ENCODE data around the gene TYR. TPM values are rescaled to one million over a fixed set of nuclear protein-coding genes. Genes with fewer than 3 reads are reported as not detected.
"Not testable (repeated sequence)": the region's sequence is repeated elsewhere in the genome, so short reads cannot be mapped to it uniquely, and the experiment has no call there.

The TYR gene
- total and polyA plus RNA-seq, 3 experiments from 2014 or later: not detected

DNA sequence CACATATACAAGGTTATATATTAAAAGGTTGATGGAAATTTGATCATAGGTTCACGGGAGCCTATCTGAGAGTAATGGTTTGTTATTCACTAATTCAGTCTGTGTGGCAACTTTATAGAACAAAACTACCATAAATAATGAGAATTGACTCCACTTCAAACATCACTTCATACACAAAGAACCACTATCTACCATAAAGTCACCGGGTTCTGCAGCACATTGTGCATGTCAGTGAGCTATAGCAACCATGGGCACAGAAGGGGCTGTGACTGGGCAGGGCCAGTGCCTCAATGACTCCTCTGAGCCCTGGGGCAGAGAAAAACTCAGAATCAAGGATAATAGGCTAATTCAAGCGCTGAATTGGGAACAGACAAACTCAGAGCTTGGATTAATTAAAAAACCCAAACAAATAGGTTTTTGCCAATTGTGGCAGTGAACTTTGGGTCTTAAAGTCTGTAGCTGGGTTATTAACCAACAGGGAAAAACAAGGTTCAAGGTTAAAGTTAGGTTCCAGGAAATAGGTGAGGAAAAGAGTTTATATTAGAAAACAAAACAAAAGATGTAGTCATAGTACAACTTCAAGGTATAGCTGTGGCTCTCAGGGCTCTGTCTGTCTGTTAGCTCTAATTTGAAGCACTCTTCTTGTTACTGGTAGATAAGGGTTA lies 131.8 kb downstream of the TYR start:
- H3K4me3 Mint-ChIP-seq; DNase-seq; H3K27me3 Mint-ChIP-seq; POLR2A ChIA-PET; H3K27ac ChIP-seq (ENCODE audit: low read depth, low read length); H3K27ac Mint-ChIP-seq; H3K27me3 ChIP-seq (ENCODE audit: insufficient read depth, low read length, poor library complexity, severe bottlenecking); H3K4me1 Mint-ChIP-seq; H3K36me3 ChIP-seq (ENCODE audit: insufficient read depth, low read length); H3K9me3 ChIP-seq (ENCODE audit: low read length); CTCF ChIA-PET; H3K36me3 Mint-ChIP-seq; H3K4me3 ChIP-seq (ENCODE audit: low read length); H3K4me1 ChIP-seq (ENCODE audit: insufficient read depth, low read length): not testable (repeated sequence)
- H3K9me3 Mint-ChIP-seq: peaks cover 0 to 24% (median 4%) of the 10 kb centered on the region in 5 donors

DNA sequence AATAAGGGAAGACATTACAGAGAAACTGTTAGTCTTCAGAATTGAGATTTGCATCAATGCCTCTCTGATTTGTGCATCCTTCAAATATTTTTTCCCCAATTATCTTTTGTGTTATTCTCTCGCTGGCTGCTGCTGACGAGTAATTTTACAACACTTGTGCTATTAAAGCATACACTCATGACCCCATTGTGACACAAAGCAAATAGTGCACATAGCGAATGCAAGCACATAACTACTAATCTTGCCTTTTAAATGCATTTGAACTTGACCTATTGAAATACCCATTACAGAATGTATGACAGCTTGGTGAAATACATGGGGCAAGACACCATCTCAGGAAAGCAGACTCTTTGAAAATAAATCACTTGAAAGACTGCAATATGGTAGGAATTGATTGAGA lies 132.9 kb downstream of the TYR start:
- POLR2A ChIA-PET; H3K4me1 Mint-ChIP-seq; H3K4me3 ChIP-seq (ENCODE audit: low read length); H3K27ac ChIP-seq (ENCODE audit: low read depth, low read length); DNase-seq; H3K36me3 ChIP-seq (ENCODE audit: insufficient read depth, low read length); H3K9me3 ChIP-seq (ENCODE audit: low read length); H3K27me3 Mint-ChIP-seq; CTCF ChIA-PET; H3K36me3 Mint-ChIP-seq; H3K4me1 ChIP-seq (ENCODE audit: insufficient read depth, low read length); H3K4me3 Mint-ChIP-seq; H3K27me3 ChIP-seq (ENCODE audit: insufficient read depth, low read length, poor library complexity, severe bottlenecking); H3K27ac Mint-ChIP-seq: not testable (repeated sequence)
- H3K9me3 Mint-ChIP-seq: peaks cover 0 to 12% (median 4%) of the 10 kb centered on the region in 5 donors

DNA sequence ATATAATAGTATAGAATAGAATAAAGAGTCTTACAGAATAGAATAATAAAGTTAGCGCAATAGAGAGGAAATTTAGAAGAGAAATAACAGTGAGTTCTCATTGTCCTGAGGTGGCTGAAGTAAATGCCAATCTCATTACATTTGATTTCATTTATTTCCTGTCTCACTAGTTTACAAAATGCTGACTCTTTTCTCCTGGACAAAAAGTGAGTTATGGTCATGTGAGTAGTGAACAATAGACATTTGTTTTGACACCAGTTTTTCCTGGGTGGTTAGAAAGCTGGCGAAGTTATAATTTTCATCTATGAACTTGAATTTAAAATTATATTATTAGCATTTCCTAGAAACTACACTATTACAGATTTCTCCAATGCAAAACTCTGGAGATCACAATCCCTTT lies 143.7 kb downstream of the TYR start:
- H3K27ac ChIP-seq (ENCODE audit: low read depth, low read length): no peak overlapping the region
- no peaks in the 10 kb centered on the region for H3K36me3 ChIP-seq (ENCODE audit: insufficient read depth, low read length)
- H3K4me3 Mint-ChIP-seq: no peak overlapping the region
- no peak overlapping the region for H3K4me3 ChIP-seq (ENCODE audit: low read length)
- no peaks in the 10 kb centered on the region for H3K27me3 ChIP-seq (ENCODE audit: insufficient read depth, low read length, poor library complexity, severe bottlenecking)
- H3K27ac Mint-ChIP-seq: no peak overlapping the region
- H3K36me3 Mint-ChIP-seq: no peaks in the 10 kb centered on the region
- no peaks in the 10 kb centered on the region for H3K4me1 Mint-ChIP-seq
- no peaks in the 10 kb centered on the region for H3K27me3 Mint-ChIP-seq
- CTCF ChIA-PET: no interaction called here
- peaks cover 4 to 14% (median 5%) of the 10 kb centered on the region in 5 donors for H3K9me3 Mint-ChIP-seq
- DNase-seq: no peak
- no peaks in the 10 kb centered on the region for H3K9me3 ChIP-seq (ENCODE audit: low read length)
- H3K4me1 ChIP-seq (ENCODE audit: insufficient read depth, low read length): no peaks in the 10 kb centered on the region
- POLR2A ChIA-PET: no interaction called here

DNA sequence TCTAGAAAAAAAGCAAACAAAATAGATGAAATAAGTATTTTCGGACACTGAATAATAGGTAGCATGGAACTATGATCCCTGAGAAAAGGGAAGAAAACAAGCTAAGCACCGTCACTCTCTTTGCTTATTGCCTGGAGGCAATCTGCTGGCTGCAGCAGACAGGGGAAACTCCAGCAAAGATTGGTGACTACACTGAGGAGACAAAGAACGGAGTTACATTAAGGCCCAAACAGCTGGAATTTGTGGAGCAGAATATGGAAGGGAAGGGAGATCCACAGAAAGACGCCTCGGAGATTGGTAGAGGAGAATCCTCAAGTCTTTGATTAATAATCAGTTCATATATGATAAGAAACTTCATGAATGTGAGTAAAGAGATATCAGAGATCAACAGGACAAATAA lies 150.2 kb downstream of the TYR start:
- no peaks in the 10 kb centered on the region for H3K36me3 Mint-ChIP-seq
- no peaks in the 10 kb centered on the region for H3K27me3 Mint-ChIP-seq
- POLR2A ChIA-PET: no interaction called here

DNA sequence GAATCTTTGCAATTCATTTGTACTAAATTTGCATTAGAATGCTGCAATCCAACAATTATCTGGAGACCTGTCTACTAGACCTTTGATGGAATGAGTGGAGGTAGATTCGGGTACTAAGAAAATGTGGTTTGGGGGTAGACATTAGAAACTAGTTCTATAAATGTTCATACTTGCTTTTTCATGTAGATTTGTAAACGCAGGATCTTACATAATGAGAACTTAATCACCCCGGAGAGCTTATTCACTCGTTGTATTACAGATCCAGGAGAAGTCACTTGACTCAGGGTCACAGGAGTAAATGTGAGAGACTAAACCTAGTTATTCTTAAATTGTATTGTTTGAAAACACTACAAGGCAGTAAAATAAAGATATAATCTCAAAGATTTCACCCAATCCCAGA lies 154.3 kb downstream of the TYR start:
- CTCF ChIA-PET; H3K9me3 ChIP-seq (ENCODE audit: low read length); H3K36me3 ChIP-seq (ENCODE audit: insufficient read depth, low read length); H3K27me3 Mint-ChIP-seq; H3K4me1 ChIP-seq (ENCODE audit: insufficient read depth, low read length); H3K27ac Mint-ChIP-seq; H3K9me3 Mint-ChIP-seq; H3K27me3 ChIP-seq (ENCODE audit: insufficient read depth, low read length, poor library complexity, severe bottlenecking); H3K36me3 Mint-ChIP-seq; DNase-seq; H3K4me3 ChIP-seq (ENCODE audit: low read length); H3K4me1 Mint-ChIP-seq; POLR2A ChIA-PET; H3K27ac ChIP-seq (ENCODE audit: low read depth, low read length); H3K4me3 Mint-ChIP-seq: not testable (repeated sequence)

More for the DNA sequence above, 150.2 kb downstream of the TYR start:
- Mint-ChIP-seq H3K27ac (no peak overlapping the region), H3K4me1 (no peaks in the 10 kb centered on the region), H3K4me3 (no peak overlapping the region), H3K9me3 (peaks cover 0 to 9% (median 0%) of the 10 kb centered on the region in 5 donors)
- H3K27me3 ChIP-seq (ENCODE audit: insufficient read depth, low read length, poor library complexity, severe bottlenecking): no peaks in the 10 kb centered on the region
- CTCF ChIA-PET: no interaction called here
- H3K27ac ChIP-seq (ENCODE audit: low read depth, low read length): no peak overlapping the region
- H3K36me3 ChIP-seq (ENCODE audit: insufficient read depth, low read length): no peaks in the 10 kb centered on the region
- no peaks in the 10 kb centered on the region for H3K9me3 ChIP-seq (ENCODE audit: low read length)
- DNase-seq: no peak
- H3K4me1 ChIP-seq (ENCODE audit: insufficient read depth, low read length): no peaks in the 10 kb centered on the region
- no peak overlapping the region for H3K4me3 ChIP-seq (ENCODE audit: low read length)

DNA sequence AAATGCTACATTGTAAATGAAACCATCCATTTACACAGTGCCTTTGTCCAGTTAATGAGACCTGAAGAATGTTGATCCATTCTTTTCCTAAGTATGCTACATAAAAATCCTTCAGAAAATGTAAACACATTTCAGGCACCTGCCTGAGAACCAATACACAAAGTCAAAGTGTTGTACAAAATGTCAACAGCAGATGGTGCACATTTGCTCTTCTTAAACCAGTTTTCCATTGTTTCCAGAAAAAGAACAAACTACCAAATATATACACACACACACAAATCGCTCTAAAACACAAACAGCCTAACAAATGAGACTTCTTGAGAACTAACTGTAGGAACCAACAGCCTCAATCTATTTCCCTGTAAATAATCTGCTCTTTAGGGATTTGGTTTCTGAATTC lies 156.0 kb downstream of the TYR start:
- H3K36me3 ChIP-seq (ENCODE audit: insufficient read depth, low read length); H3K36me3 Mint-ChIP-seq; H3K9me3 Mint-ChIP-seq: not testable (repeated sequence)

DNA sequence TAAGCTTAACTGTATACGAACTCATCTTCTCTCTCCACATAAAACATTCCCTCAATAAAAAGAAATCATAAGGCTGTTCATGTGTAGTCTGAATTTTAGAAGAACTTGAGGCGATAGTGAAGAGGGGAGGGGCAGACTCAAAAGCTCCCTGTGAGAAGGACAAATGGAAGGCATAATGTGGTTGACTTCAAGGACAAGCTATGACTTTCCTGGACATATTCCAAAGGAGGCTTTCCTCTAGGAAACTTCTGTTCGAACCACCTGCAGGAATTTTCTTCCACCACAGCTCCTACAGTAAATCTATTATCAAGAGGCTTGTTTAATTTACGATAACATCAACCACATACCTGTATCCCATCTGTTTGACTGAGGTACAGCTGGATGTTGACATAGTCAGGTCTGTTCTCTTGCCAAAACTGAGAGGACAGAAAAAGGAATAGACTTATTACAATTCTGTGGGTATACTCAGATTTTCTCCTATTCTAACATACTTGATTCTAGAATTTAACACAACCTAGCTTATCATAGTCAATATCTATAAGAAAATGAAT lies 159.5 kb downstream of the TYR start:
- H3K27ac Mint-ChIP-seq; H3K27me3 Mint-ChIP-seq; H3K4me1 ChIP-seq (ENCODE audit: insufficient read depth, low read length); H3K4me3 ChIP-seq (ENCODE audit: low read length); H3K27me3 ChIP-seq (ENCODE audit: insufficient read depth, low read length, poor library complexity, severe bottlenecking); POLR2A ChIA-PET; H3K36me3 ChIP-seq (ENCODE audit: insufficient read depth, low read length); DNase-seq; H3K9me3 ChIP-seq (ENCODE audit: low read length); H3K4me3 Mint-ChIP-seq; H3K9me3 Mint-ChIP-seq; H3K36me3 Mint-ChIP-seq; H3K27ac ChIP-seq (ENCODE audit: low read depth, low read length); CTCF ChIA-PET; H3K4me1 Mint-ChIP-seq: not testable (repeated sequence)

More for the DNA sequence above, 156.0 kb downstream of the TYR start:
- H3K4me1 ChIP-seq (ENCODE audit: insufficient read depth, low read length); DNase-seq; POLR2A ChIA-PET; H3K9me3 ChIP-seq (ENCODE audit: low read length); CTCF ChIA-PET; H3K4me3 Mint-ChIP-seq; H3K4me3 ChIP-seq (ENCODE audit: low read length); H3K27me3 Mint-ChIP-seq; H3K27ac Mint-ChIP-seq; H3K27ac ChIP-seq (ENCODE audit: low read depth, low read length); H3K4me1 Mint-ChIP-seq; H3K27me3 ChIP-seq (ENCODE audit: insufficient read depth, low read length, poor library complexity, severe bottlenecking): not testable (repeated sequence)

DNA sequence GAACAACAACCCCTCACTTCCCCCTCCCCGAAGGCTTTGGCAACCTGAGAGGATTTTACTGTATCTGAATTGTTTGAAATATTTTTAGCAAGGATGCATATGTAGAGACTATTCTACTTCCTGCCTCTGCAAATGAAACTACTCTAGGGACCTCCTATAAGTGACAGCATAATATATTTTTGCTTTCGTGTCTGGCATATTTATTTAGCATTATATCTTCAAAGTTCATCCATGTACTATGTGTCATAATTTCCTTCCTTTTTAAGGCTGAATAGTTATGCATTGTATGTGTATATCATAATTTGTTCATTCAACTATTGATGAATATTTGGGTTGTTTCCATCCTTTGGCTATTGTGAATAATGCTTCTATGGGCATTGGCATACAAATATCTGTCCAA lies 160.4 kb downstream of the TYR start:
- H3K36me3 Mint-ChIP-seq; H3K27ac ChIP-seq (ENCODE audit: low read depth, low read length); H3K27me3 Mint-ChIP-seq; DNase-seq; CTCF ChIA-PET; H3K9me3 ChIP-seq (ENCODE audit: low read length); H3K9me3 Mint-ChIP-seq; H3K4me1 ChIP-seq (ENCODE audit: insufficient read depth, low read length); H3K27ac Mint-ChIP-seq; H3K27me3 ChIP-seq (ENCODE audit: insufficient read depth, low read length, poor library complexity, severe bottlenecking); H3K4me3 ChIP-seq (ENCODE audit: low read length); H3K4me1 Mint-ChIP-seq; H3K36me3 ChIP-seq (ENCODE audit: insufficient read depth, low read length); POLR2A ChIA-PET; H3K4me3 Mint-ChIP-seq: not testable (repeated sequence)

DNA sequence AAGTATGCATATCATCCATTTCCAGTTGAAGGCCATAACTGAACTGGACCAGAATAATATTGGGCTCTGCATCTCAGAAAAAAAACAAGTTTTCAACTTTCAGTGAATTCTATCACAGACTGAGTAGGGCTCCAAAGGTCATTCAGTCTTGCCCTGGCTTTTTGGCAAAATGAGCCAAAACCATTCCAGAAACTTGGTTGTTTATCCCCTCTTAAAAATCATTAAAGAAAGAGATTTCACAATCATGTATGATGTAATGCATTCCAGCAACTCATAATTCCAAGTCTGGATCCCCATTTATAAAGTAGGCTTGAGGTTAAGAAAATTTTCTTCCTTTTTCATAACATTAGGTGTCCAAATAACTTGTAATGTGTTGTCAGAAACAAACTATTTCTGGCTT lies 162.8 kb downstream of the TYR start:
- H3K4me1 ChIP-seq (ENCODE audit: insufficient read depth, low read length); H3K4me1 Mint-ChIP-seq; H3K9me3 Mint-ChIP-seq; H3K36me3 Mint-ChIP-seq; H3K27me3 Mint-ChIP-seq; H3K27ac ChIP-seq (ENCODE audit: low read depth, low read length); H3K36me3 ChIP-seq (ENCODE audit: insufficient read depth, low read length); DNase-seq; H3K4me3 Mint-ChIP-seq; H3K27me3 ChIP-seq (ENCODE audit: insufficient read depth, low read length, poor library complexity, severe bottlenecking); H3K27ac Mint-ChIP-seq; CTCF ChIA-PET; H3K4me3 ChIP-seq (ENCODE audit: low read length); POLR2A ChIA-PET; H3K9me3 ChIP-seq (ENCODE audit: low read length): not testable (repeated sequence)

All from CD8-positive, alpha-beta memory T cell (primary cell).